Heart left ventricle (tissue), 13 donors: ENCODE measurements around the gene DPY19L1.
"Not testable (repeated sequence)": the region's sequence is repeated elsewhere in the genome, so short reads cannot be mapped to it uniquely, and the experiment has no call there.

ENCODE experiments used
- POLR2A ChIP-seq, 2 donors: fragments of 450-650 bp; IDR thresholded peaks; one replicate each; pipeline ENCODE4 v1.6.1; 2017; ENCODE audit warnings: antibody characterized with exemption in 2 of 2, mild to moderate bottlenecking in 2 of 2, moderate library complexity in 2 of 2
- TF ChIP-seq, protein P1 (sequence below), 12 donors: fragments of 200-600 bp; sonication (generic) in 4 of 12; IDR thresholded peaks; one replicate each; pipeline versions ENCODE4 v1.5.0 to v1.8.0; 2018 to 2022; ENCODE audit warnings: antibody characterized with exemption in 12 of 12, mild to moderate bottlenecking in 5 of 12
- donor health status: ischemic (EF 13 %, LVEDD 7.1; RV severe dilation, severe dysfunction).
- donor health status: DM: no; HTN: yes; CAD: no.
- donor health status: DM: no; HTN: no; CAD: no.
- donor health status: ischemic (EF 25% LVEDD 6.9; RV normal size, moderate dysfunction).
- donor health status: ischemic (EF 25% LVEDD 5.7; RV mildly dilated, moderate dysfunction).
- donor health status: ischemic (EF 35%, LVEDD 5.7; RV mildly dilated, moderate dysfunction).
- donor health status: nonischemic (EF 11% LVEDD 7.7; RV severe dilation, severe dysfunction).
- donor health status: DM: yes; HTN: yes; CAD: no.
- donor health status: PGD.
- donor health status: ischemic (EF 29% LVEDD 5.4; RV normal size, mild dysfunction).
- donor health status: nonischemic (EF 23%, LVEDD 6.1; RV moderate dilation, normal function).

DNA sequence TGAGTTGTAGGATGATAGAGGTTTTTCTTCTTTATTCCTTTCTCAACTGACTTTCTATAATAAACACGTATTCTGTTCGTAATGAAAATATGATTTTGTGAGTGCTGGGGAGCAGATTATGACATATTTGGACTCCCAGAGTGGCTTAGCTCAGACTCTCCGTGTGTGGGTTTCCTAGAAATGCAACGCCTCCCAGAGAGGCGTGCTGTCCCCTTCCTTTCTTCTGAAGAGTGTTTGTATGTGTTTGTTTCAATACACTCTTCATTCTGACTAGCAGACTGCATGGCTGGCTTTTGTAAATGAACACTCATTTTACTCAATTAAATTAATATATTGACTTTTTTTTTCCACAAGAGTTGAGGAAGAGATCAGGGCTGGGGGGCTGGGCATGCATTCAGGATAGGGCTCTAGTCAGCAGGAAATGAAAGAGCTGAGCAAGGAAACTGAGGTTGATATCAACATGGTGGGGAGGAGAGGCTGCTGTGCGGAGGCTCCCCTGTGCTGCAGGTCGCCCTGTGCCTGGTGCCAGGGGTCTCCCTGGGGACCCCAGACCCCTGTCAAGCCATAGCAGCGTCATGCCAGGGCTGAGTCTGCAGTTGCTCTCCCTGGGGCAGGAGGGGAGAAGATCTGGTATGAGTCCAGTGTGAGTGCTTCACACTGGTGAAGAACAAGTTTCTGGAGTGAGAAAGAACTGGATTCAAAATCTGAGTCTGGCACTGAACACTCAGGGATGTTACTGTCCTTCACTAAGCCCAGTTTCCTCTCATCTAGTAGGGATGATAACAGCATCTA is 158.1 kb downstream of the DPY19L1 start:
- TF ChIP-seq, protein P1, sequence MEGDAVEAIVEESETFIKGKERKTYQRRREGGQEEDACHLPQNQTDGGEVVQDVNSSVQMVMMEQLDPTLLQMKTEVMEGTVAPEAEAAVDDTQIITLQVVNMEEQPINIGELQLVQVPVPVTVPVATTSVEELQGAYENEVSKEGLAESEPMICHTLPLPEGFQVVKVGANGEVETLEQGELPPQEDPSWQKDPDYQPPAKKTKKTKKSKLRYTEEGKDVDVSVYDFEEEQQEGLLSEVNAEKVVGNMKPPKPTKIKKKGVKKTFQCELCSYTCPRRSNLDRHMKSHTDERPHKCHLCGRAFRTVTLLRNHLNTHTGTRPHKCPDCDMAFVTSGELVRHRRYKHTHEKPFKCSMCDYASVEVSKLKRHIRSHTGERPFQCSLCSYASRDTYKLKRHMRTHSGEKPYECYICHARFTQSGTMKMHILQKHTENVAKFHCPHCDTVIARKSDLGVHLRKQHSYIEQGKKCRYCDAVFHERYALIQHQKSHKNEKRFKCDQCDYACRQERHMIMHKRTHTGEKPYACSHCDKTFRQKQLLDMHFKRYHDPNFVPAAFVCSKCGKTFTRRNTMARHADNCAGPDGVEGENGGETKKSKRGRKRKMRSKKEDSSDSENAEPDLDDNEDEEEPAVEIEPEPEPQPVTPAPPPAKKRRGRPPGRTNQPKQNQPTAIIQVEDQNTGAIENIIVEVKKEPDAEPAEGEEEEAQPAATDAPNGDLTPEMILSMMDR (IDR thresholded peaks at IDR 0.05) = not testable (repeated sequence)
- TF ChIP-seq POLR2A (IDR thresholded peaks at IDR 0.05) = not testable (repeated sequence)
